ENCODE measurements around the gene PLEKHA5. TPM values are rescaled to one million over a fixed set of nuclear protein-coding genes. Genes with fewer than 3 reads are reported as not detected.
"Not testable (repeated sequence)": the region's sequence is repeated elsewhere in the genome, so short reads cannot be mapped to it uniquely, and the experiment has no call there.

Gene PLEKHA5
- total RNA-seq, 2 donors from 2014 or later, result 31.0 to 32.7 TPM

DNA sequence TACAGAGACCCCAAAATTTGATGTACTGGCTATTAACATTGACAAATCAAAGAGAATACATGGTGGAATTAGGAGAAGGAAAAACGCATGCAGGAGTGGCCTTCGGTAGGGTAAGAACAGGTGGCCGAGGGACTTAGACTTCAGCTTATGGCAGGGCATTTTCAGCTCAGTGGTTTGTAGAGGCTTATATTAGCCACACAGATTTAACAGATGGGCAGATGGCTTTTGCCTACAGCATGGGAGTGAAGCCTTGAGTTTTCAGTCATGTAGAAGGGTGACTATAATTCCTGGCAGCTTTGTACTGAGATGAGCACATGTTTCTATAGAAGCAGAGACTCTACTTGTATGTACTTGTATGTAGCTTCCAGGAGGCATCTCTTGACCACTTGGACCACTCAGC is 40.9 kb upstream of the PLEKHA5 start:
- H3K4me1 ChIP-seq, result no peaks in the 10 kb centered on the region

DNA sequence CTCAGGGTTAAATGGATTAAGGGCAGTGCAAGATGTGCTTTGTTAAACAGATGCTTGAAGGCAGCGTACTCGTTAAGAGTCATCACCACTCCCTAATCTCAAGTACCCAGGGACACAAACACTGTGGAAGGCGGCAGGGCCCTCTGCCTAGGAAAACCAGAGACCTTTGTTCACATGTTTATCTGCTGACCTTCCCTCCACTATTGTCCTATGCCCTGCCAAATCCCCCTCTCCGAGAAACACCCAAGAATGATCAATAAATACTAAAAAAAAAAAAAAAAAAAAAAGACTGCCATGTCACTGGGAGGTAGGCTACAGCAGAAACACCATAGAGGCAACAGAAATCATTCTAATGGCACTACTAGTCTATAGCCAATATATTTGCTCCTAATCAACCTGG is 37.1 kb upstream of the PLEKHA5 start:
- H3K4me3 ChIP-seq; H3K36me3 ChIP-seq; DNase-seq; H3K9ac ChIP-seq (ENCODE audit: low read depth in 2 of 2, low read length in 2 of 2); H3K4me1 ChIP-seq; H3K27ac ChIP-seq; intact Hi-C loops (cut with DNase I); H3K9me3 ChIP-seq; H3K27me3 ChIP-seq: not testable (repeated sequence)

More for the DNA sequence above, 40.9 kb upstream of the PLEKHA5 start:
- intact Hi-C loops (cut with DNase I), result no loop called here
- H3K27me3 ChIP-seq, result no peaks in the 10 kb centered on the region
- TF ChIP-seq, protein P1, sequence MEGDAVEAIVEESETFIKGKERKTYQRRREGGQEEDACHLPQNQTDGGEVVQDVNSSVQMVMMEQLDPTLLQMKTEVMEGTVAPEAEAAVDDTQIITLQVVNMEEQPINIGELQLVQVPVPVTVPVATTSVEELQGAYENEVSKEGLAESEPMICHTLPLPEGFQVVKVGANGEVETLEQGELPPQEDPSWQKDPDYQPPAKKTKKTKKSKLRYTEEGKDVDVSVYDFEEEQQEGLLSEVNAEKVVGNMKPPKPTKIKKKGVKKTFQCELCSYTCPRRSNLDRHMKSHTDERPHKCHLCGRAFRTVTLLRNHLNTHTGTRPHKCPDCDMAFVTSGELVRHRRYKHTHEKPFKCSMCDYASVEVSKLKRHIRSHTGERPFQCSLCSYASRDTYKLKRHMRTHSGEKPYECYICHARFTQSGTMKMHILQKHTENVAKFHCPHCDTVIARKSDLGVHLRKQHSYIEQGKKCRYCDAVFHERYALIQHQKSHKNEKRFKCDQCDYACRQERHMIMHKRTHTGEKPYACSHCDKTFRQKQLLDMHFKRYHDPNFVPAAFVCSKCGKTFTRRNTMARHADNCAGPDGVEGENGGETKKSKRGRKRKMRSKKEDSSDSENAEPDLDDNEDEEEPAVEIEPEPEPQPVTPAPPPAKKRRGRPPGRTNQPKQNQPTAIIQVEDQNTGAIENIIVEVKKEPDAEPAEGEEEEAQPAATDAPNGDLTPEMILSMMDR (IDR thresholded peaks at IDR 0.05), result no peak
- no peak overlapping the region for H3K27ac ChIP-seq
- no peaks in the 10 kb centered on the region for H3K36me3 ChIP-seq
- DNase-seq, result no peak
- H3K9me3 ChIP-seq, result no peaks in the 10 kb centered on the region
- H3K4me3 ChIP-seq, result no peak overlapping the region
- no peak overlapping the region for H3K9ac ChIP-seq (ENCODE audit: low read depth in 2 of 2, low read length in 2 of 2)

GRCh38 chr12:19093218-19093617 is 36.3 kb upstream of the PLEKHA5 start:
- Histone ChIP-seq H3K4me3 (no peak overlapping the region), H3K36me3 (no peaks in the 10 kb centered on the region), H3K4me1 (no peaks in the 10 kb centered on the region), H3K9ac (ENCODE audit: low read depth in 2 of 2, low read length in 2 of 2) (no peak overlapping the region), H3K9me3 (no peaks in the 10 kb centered on the region), H3K27ac (no peak overlapping the region), H3K27me3 (no peaks in the 10 kb centered on the region)
- TF ChIP-seq, protein P1 (IDR thresholded peaks at IDR 0.05), result no peak
- DNase-seq, result no peak
- intact Hi-C loops (cut with DNase I), result no loop called here

DNA sequence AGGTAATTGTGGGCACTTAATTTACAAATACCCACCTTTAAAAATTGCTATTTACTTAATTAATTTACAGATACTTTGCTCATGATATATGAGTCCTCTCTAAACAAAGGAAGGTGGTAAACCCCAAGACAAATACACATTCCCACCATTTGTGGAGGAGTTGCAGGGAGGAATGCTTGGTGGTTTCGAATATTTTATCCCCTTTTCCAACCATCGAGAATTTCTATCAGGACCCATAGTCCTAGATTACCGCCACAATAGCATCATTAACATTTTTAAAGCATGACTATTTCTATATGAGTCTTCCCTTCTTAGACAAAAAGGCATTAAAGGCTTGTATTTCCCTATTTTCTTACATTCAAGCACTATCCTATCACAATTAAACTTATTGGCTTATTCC is 34.2 kb upstream of the PLEKHA5 start:
- intact Hi-C loops (cut with DNase I), result no loop called here
- no peaks in the 10 kb centered on the region for H3K27me3 ChIP-seq
- TF ChIP-seq, protein P1 (IDR thresholded peaks at IDR 0.05), result no peak
- H3K9ac ChIP-seq (ENCODE audit: low read depth in 2 of 2, low read length in 2 of 2), result no peak overlapping the region
- H3K27ac ChIP-seq, result peak overlapping the region; percentile 44
- no peaks in the 10 kb centered on the region for H3K36me3 ChIP-seq
- DNase-seq, result no peak
- H3K9me3 ChIP-seq, result no peaks in the 10 kb centered on the region
- H3K4me3 ChIP-seq, result no peak overlapping the region
- H3K4me1 ChIP-seq, result no peaks in the 10 kb centered on the region

DNA sequence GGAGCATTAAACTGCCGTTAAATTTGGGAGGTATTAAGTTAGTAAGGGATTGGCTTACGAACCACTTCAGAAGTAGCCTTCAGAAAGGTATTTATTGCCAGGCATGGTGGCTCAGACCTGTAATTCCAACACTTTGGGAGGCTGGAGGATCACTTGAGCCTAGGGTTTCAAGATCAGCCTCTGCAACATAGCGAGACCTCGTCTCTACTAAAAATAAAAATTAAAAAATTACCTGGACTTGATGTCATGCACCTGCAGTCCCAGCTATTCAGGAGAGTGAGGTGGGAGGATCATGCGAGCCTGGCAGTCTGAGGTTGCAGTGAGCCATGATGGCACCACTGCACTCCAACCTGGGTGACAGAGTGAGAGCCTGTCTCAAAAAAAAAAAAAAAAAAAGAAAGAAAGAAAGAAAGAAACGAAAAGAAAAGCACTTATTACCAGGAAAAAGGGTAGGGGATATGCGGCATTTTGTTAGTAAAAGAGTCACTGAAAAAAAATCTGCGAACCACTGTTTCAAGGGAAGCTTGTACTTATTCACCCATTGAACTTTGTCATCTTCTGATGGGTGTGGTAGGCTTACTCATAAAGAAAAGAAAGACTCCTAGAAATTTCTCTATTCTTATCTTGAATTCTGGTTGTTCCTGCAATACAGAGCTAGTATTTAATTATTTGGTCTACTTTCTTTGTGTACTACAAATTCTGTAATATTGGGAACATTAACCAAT is 33.6 kb upstream of the PLEKHA5 start:
- H3K4me1 ChIP-seq, result no peaks in the 10 kb centered on the region
- DNase-seq, result no peak
- H3K27ac ChIP-seq, result peak overlapping the region; percentile 44
- TF ChIP-seq, protein P1 (IDR thresholded peaks at IDR 0.05), result no peak
- H3K4me3 ChIP-seq, result no peak overlapping the region
- H3K9ac ChIP-seq (ENCODE audit: low read depth in 2 of 2, low read length in 2 of 2), result no peak overlapping the region
- no peaks in the 10 kb centered on the region for H3K9me3 ChIP-seq
- no peaks in the 10 kb centered on the region for H3K27me3 ChIP-seq
- no peaks in the 10 kb centered on the region for H3K36me3 ChIP-seq
- intact Hi-C loops (cut with DNase I), result no loop called here

- Histone ChIP-seq H3K4me3 (no peak overlapping the region), H3K36me3 (no peaks in the 10 kb centered on the region), H3K27me3 (no peaks in the 10 kb centered on the region), H3K9me3 (no peaks in the 10 kb centered on the region), H3K27ac (no peak overlapping the region), H3K4me1 (no peaks in the 10 kb centered on the region), H3K9ac (ENCODE audit: low read depth in 2 of 2, low read length in 2 of 2) (no peak overlapping the region)
- DNase-seq, result no peak
- TF ChIP-seq, protein P1 (IDR thresholded peaks at IDR 0.05), result no peak
- intact Hi-C loops (cut with DNase I), result no loop called here
These were observed 24.1 kb upstream of the PLEKHA5 start for GRCh38 chr12:19105463-19105862.

All from colonic mucosa (tissue), 4 donors.